ENCODE results near the gene LRRC8C.
"Not testable (repeated sequence)": the region's sequence is repeated elsewhere in the genome, so short reads cannot be mapped to it uniquely, and the experiment has no call there.

The LRRC8C gene

GRCh38 chr1:89673251-89673650 is 40.3 kb downstream of the LRRC8C start:
- no peak for DNase-seq

GRCh38 chr1:89675677-89676076 is 42.8 kb downstream of the LRRC8C start:
- no peak for DNase-seq

GRCh38 chr1:89681045-89681729 is 48.3 kb downstream of the LRRC8C start:
- DNase-seq: no peak

GRCh38 chr1:89682611-89683010 is 49.7 kb downstream of the LRRC8C start:
- DNase-seq: no peak

- DNase-seq: no peak
Measured at GRCh38 chr1:89685461-89685860, 52.5 kb downstream of the LRRC8C start.

- no peak for DNase-seq
Measured at GRCh38 chr1:89686520-89686919, 53.6 kb downstream of the LRRC8C start.

- no peak for DNase-seq
Measured at GRCh38 chr1:89687254-89687653, 54.3 kb downstream of the LRRC8C start.

GRCh38 chr1:89688607-89689006 is 55.7 kb downstream of the LRRC8C start:
- no peak for DNase-seq

- no peak for DNase-seq
Measured at GRCh38 chr1:89689234-89689633, 56.3 kb downstream of the LRRC8C start.

GRCh38 chr1:89690595-89690994 is 57.7 kb downstream of the LRRC8C start:
- DNase-seq: no peak

- no peak for DNase-seq
Measured at GRCh38 chr1:89692601-89693521, 59.9 kb downstream of the LRRC8C start.

GRCh38 chr1:89695847-89696246 is 62.9 kb downstream of the LRRC8C start:
- no peak for DNase-seq

- no peak for DNase-seq
Measured at GRCh38 chr1:89697383-89697782, 64.5 kb downstream of the LRRC8C start.

GRCh38 chr1:89698020-89698560 is 65.2 kb downstream of the LRRC8C start:
- DNase-seq: no peak

GRCh38 chr1:89698624-89699023 is 65.7 kb downstream of the LRRC8C start:
- no peak for DNase-seq

- DNase-seq: no peak
Measured at GRCh38 chr1:89699451-89699986, 66.6 kb downstream of the LRRC8C start.

- DNase-seq: no peak
Measured at GRCh38 chr1:89701746-89702241, 68.9 kb downstream of the LRRC8C start.

GRCh38 chr1:89702520-89703045 is 69.7 kb downstream of the LRRC8C start:
- no peak for DNase-seq

GRCh38 chr1:89703469-89703868 is 70.5 kb downstream of the LRRC8C start:
- no peak for DNase-seq

- DNase-seq: no peak
Measured at GRCh38 chr1:89704014-89704413, 71.1 kb downstream of the LRRC8C start.

- not testable (repeated sequence) for DNase-seq
Measured at GRCh38 chr1:89704885-89705284, 72.0 kb downstream of the LRRC8C start.

GRCh38 chr1:89705901-89706699 is 73.2 kb downstream of the LRRC8C start:
- DNase-seq: no peak
